AG04450 (cell line): ENCODE results near the gene DENND1C. TPM values are rescaled to one million over a fixed set of nuclear protein-coding genes. Genes with fewer than 3 reads are reported as not detected.

Experiments
- CTCF ChIA-PET: fragments of 300-600, 350-600 bp; formaldehyde crosslinking; extraction: SDS; loops from one replicate; lab custom pipeline; 2022; ENCODE audit warnings: antibody characterized with exemption, inconsistent platforms; lab: Charles Lee
- POLR2A ChIA-PET: fragments of 350-600 bp; formaldehyde crosslinking; extraction: SDS; loops from one replicate; lab custom pipeline; 2021; ENCODE audit warnings: antibody characterized with exemption, inconsistent platforms; lab: Yijun Ruan, JAX
- DNase-seq: peaks from one replicate; pipeline ENCODE4 v3.0.0-alpha.2; 2011; ENCODE audit warnings: low read depth, low spot score
- H3K27ac ChIP-seq: one replicate; pipeline ENCODE4 v1.5.1; 2012; ENCODE audit warnings: low read depth, low read length, control low read depth
- H3K27me3 ChIP-seq: one replicate; pipeline ENCODE4 v1.6.0; 2012; ENCODE audit warnings: low read length; ENCODE audit not compliant: control insufficient read depth, insufficient read depth
- H3K4me3 ChIP-seq: 2 replicates; pipeline ENCODE4 v1.5.1; 2011; ENCODE audit warnings: mild to moderate bottlenecking, low read depth, low read length, control low read depth
- H3K9me3 ChIP-seq: 2 replicates; pipeline ENCODE4 v1.5.1; 2012; ENCODE audit warnings: low read length; ENCODE audit not compliant: control insufficient read depth, insufficient read depth
- CTCF ChIP-seq: IDR thresholded peaks from 2 replicates; pipeline ENCODE4 v1.5.1; 2011; ENCODE audit warnings: low read depth, low read length, control low read depth, inconsistent platforms
- polyA plus RNA-seq: library from polyadenylated mRNA; depleted of rRNA; stranded (reverse); fragments of >200 nt; gene quantifications from 2 replicates; pipeline ENCODE4 v1.2.3, GENCODE V29; 2011

The DENND1C gene
- polyA plus RNA-seq, 1 experiment, result not detected

GRCh38 chr19:6516018-6516658 is 34.6 kb upstream of the DENND1C start:
- ChIA-PET CTCF (interaction anchor here (0.6 to 4.5 kb wide), 14 partner anchors 8 to 1683 kb away, joined by 3 to 32 read pairs (median 4); partner anchors contain the start of gene TNFSF9), POLR2A (interaction anchor here (0.7 to 1.0 kb wide), 2 partner anchors 24 to 222 kb away, joined by 3 to 12 read pairs; partner anchors contain the start of gene GPR108)
- Histone ChIP-seq H3K27me3 (no peaks in the 10 kb centered on the region), H3K27ac (peak overlapping the region; percentile 2), H3K4me3 (peak overlapping the region; percentile 67), H3K9me3 (no peaks in the 10 kb centered on the region; the same call in 1 of the 2 replicates)
- TF ChIP-seq CTCF, result no peak
- peak; percentile 41 for DNase-seq

GRCh38 chr19:6514926-6515544 is 33.4 kb upstream of the DENND1C start:
- no peaks in the 10 kb centered on the region for H3K27me3 ChIP-seq
- H3K27ac ChIP-seq, result no peak overlapping the region
- POLR2A ChIA-PET, result interaction anchor here (0.7 kb wide), 1 partner anchor 23 kb away, joined by 12 read pairs; no protein-coding TSS in a partner anchor
- no peak overlapping the region for H3K4me3 ChIP-seq
- H3K9me3 ChIP-seq, result no peaks in the 10 kb centered on the region; the same call in 1 of the 2 replicates
- DNase-seq, result no peak
- CTCF ChIA-PET, result interaction anchor here (4.5 kb wide), 1 partner anchor 349 kb away, joined by 32 read pairs; no protein-coding TSS in a partner anchor
- TF ChIP-seq CTCF, result no peak

GRCh38 chr19:6514089-6514488 is 32.5 kb upstream of the DENND1C start:
- TF ChIP-seq CTCF, result no peak
- no peaks in the 10 kb centered on the region for H3K27me3 ChIP-seq
- DNase-seq, result no peak
- no peak overlapping the region for H3K27ac ChIP-seq
- H3K4me3 ChIP-seq, result no peak overlapping the region
- POLR2A ChIA-PET, result no interaction called here
- H3K9me3 ChIP-seq, result no peaks in the 10 kb centered on the region; the same call in 1 of the 2 replicates
- CTCF ChIA-PET, result interaction anchor here (0.6 kb wide), 1 partner anchor 326 kb away, joined by 3 read pairs; no protein-coding TSS in a partner anchor

- Histone ChIP-seq H3K4me3 (no peak overlapping the region), H3K27me3 (no peaks in the 10 kb centered on the region), H3K27ac (no peak overlapping the region), H3K9me3 (no peaks in the 10 kb centered on the region)
- DNase-seq, result no peak
- ChIA-PET POLR2A (no interaction called here), CTCF (interaction anchor here (0.6 to 1.3 kb wide), 2 partner anchors 353 to 843 kb away, joined by 3 to 5 read pairs; no protein-coding TSS in a partner anchor)
- no peak for TF ChIP-seq CTCF
These were observed 29.0 kb upstream of the DENND1C start for GRCh38 chr19:6510618-6511017.
